Measurements from ENCODE around the gene ZNF654.

DNA sequence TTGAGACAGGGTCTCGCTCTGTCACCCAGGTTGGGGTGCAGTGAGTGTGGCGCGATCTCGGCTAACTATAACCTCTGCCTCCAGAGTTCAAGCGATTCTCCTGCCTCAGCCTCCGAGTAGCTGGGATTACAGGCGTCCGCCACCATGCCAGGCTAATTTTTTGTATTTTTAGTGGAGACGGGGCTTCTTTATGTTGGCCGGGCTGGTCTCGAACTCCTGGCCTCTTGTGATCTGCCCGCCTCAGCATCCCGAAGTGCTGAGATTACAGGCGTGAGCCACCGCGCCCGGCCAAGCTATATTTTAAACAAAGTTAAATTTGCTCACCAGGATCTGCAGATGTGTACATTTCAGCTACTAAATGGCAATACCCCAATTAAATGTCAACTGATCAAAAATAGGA is 89.6 kb downstream of the ZNF654 start:
- no peak for TF ChIP-seq POLR2A (IDR thresholded peaks at IDR 0.05)
- TF ChIP-seq, protein P1, sequence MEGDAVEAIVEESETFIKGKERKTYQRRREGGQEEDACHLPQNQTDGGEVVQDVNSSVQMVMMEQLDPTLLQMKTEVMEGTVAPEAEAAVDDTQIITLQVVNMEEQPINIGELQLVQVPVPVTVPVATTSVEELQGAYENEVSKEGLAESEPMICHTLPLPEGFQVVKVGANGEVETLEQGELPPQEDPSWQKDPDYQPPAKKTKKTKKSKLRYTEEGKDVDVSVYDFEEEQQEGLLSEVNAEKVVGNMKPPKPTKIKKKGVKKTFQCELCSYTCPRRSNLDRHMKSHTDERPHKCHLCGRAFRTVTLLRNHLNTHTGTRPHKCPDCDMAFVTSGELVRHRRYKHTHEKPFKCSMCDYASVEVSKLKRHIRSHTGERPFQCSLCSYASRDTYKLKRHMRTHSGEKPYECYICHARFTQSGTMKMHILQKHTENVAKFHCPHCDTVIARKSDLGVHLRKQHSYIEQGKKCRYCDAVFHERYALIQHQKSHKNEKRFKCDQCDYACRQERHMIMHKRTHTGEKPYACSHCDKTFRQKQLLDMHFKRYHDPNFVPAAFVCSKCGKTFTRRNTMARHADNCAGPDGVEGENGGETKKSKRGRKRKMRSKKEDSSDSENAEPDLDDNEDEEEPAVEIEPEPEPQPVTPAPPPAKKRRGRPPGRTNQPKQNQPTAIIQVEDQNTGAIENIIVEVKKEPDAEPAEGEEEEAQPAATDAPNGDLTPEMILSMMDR (IDR thresholded peaks at IDR 0.05): no peak

All from uterus (tissue), 2 donors.